HG03025 (cell line): ENCODE measurements around the gene KYNU.
"Not testable (repeated sequence)": the region's sequence is repeated elsewhere in the genome, so short reads cannot be mapped to it uniquely, and the experiment has no call there.

Experiments
- ATAC-seq: cut with Tn5 transposase; IDR thresholded peaks from one replicate; pipeline ENCODE4 v1.9.1; 2021; ENCODE audit warnings: mild to moderate bottlenecking, moderate library complexity; ENCODE audit not compliant: unreplicated experiment, low FRiP score

Gene KYNU

DNA sequence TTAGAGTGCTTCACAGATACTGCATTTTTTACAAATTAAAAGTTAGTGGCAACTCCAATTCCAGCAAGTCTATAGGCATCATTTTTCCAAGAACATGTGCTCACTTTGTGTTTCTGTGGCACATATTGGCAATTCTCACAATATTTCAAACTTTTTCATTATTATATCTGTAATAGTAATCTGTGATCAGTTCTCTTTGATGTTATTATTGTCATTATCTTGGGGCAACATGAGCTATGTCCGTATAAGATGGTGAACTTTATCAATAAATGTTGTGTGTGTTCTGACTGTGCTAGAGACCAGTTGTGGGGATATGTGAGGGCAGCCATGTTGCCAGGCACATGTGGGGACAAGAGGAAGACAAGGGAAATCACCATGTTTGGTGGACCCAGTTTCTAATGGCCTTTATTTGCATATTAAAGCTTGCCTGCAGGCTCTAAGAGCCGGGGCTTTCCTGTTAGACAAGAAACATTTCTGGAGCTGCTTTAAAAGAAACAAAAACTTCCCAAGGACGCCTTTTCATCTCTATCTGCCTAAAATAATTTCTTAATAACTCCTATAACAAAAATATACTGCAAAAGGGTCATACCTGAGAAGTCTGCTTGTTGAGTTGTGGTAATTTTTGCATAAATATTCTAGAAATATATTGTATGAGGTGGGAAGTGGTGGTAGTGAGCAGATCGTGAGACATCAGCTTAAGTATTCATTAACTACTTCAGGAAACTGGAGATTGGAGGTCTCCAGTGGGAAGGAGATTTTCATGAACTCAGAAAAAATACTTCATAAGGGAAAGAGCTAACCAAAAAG lies 37.2 kb downstream of the KYNU start:
- ATAC-seq = peak; percentile 97

DNA sequence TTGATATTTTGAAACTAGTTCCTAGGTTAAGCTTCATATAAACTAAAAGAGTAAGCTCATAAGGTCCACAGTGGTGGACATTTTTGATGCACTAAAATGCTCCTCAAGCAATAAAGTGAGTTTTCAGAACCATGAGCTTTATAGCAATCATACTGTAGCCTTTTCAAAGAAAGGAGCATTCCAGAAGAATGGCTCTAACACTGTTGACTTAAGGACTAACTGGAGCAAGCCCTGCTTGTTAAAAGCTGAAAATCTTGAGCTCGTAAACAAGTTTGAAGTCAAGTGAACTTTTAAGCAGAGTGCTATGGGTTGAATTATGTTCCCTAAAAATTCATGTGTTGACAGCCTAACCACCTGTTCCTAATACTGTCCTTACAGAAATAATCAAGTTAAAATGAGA lies 38.0 kb downstream of the KYNU start:
- no peak for ATAC-seq

DNA sequence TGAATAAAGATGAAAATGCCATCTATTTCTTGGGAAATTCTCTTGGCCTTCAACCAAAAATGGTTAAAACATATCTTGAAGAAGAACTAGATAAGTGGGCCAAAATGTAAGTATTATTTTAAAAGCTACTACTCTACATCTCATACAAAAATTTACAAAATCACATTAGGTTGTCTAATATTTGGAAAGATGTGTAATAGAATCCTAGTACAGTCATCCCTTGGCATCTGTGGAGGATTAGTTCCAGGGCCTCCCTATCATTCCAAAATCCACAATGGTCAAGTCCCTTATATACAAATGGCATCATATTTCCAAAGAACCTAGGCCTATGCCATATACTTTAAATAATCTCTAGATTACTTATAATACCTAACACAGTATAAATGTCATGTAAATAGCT lies 41.2 kb downstream of the KYNU start:
- ATAC-seq = no peak

DNA sequence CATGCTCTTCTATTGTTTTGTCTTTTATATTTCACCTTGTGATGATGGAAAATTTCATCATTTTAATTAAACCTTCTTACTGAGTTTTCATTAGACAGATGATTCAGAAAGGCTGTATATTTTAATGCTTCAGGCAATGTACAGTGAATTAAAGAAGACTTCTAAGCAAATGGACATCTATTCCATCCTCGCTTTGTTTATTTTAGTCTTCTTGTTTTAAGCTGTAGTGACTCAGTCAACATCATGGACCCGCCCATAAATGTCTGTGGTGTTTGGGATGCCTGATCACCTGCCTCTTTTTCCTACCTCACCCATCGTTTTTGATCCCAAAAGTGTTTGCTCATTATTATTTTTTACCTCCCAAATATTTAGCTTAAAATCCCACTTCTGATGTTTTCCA lies 43.1 kb downstream of the KYNU start:
- no peak for ATAC-seq

DNA sequence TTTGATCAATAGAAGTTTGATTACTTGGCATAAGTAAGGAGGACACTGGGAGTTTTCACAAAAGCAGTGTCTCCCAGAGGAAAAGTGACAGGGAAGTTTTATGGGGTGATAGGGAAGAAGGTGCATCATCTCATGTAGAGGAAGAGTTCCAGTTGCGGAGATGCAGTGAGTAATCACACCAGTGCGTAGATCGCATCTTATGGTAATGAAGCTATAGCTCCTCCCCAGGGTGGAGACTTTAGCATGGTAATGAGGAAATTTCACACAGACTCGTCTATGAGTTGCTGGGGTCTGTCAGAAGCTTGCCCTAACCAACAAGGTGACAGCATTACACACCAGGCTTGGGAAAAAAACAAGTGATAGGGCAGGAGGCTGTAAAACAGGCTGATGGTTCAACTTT lies 49.0 kb downstream of the KYNU start:
- ATAC-seq = no peak

DNA sequence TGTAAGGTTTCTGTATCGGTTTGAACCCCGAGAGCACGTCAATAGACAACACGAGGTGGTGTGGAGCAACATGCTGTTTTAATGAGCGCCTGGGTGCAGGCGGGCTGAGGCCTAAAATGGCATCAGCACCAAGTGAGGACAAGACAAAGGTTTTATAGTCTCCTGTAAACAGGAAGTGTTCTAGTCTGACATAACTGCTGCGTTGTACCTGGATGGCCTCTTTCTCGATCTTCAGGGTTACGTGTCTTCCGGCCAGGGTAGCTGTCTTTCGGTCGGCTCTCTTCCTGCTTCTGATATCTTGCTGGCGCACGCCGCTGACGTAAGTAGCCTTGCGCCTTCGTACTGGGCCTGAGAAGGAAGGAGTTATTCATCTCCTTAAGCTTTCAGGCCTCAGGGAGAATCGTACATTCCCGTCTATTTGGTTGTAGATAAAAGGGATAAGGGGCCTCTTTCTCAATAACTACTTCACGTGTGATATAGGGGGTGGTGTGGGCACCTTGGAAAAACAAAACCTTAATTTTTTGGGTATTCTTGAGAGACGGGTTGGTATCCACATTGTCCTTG lies 53.5 kb downstream of the KYNU start:
- no peak for ATAC-seq

DNA sequence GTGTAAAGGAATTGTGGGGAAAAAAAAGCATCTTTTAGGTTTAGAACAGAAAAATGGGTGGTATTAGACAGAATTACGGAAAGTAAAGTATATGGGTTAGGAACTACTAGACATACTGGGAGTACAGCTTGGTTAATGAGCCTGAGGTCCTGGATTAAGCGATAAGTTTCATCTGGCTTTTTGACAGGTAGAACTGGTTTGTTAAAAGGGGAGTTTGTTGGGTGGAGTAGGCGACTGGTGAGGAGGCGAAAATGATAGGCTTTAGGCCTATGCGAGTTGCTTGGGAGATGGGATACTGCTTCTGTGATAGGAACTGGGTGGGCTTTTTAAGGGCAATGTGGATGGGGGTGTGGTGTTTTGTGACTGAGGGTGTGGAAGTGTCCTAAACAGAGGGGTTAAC lies 56.5 kb downstream of the KYNU start:
- no peak for ATAC-seq

DNA sequence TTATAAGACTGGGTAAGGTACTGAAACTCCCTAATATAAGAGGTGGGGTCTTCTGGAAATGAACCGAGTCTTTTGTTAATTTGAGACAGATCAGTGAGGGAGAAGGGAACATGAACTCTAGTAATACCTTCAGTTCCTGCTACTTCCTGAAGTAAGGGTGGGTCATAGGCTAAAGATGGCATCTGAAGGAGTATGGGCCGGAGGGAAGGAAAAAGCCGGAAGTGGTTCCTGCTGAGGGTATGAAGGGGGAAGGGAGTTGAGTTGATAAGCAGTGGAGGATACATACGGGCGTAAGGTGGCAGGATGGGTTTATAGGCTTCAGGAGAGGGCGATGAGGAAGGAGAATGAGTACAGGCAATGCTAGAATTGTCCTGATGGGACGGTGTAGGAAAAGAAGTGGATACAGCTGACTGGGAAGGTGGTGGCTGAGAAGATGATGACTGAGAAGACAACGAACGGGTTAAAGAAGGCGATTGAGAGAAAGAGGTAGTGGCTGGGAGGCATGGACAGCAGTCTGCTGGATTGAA lies 58.2 kb downstream of the KYNU start:
- no peak for ATAC-seq

DNA sequence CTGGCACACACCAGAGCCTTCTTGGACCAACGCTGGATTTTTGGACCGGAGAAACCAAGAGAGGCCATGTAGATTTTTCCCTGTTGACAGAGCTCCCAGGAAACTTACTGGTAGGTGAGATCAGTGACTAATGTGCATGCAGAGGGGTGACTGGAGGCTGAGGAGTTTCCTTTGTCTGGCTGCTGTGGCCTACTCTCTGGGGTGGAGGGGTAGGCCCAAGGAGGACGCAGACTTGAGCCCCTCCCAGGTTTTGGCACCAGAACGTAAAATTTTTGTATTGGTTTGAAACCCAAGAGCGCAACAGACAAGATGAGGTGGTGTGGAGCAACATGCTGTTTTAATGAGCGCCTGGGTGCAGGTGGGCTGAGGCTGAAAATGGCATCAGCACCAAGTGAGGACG lies 59.2 kb downstream of the KYNU start:
- ATAC-seq = no peak

DNA sequence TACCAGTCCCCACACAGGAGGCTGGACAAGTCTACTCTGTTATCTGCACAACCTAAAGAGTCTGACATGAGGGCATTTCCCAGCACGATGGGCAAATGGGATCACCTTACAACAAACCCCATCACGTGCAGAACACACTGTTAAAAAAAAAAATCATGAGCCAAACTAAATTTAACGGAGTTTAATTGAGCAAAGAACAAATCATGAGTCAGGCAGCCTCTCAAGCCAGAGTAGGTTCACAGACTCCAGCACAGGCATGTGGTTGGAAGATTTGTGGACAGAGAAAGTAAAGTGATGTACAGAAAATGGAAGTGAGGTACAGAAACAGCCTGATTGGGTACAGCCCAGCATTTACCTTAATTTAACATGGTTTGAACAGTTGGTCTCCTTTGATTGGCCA lies 59.9 kb downstream of the KYNU start:
- ATAC-seq = no peak

DNA sequence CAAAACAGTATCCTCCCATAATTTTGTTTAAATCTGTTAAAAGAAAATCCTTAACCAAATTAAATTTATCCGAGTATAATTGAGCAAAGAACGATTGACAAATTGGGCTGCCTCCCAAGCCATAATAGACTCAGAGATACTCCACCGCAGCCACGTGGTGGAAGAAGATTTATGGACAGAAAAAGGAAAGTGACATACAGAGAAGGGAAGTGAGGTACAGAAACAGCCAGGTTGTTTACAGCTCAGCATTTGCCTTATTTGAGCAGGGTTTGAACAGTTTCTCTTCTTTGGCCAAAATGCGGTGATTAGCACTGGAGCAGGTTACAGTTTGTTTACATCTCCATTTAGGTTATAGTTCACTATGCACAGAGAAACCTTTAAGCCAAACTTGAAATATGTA lies 60.8 kb downstream of the KYNU start:
- no peak for ATAC-seq

DNA sequence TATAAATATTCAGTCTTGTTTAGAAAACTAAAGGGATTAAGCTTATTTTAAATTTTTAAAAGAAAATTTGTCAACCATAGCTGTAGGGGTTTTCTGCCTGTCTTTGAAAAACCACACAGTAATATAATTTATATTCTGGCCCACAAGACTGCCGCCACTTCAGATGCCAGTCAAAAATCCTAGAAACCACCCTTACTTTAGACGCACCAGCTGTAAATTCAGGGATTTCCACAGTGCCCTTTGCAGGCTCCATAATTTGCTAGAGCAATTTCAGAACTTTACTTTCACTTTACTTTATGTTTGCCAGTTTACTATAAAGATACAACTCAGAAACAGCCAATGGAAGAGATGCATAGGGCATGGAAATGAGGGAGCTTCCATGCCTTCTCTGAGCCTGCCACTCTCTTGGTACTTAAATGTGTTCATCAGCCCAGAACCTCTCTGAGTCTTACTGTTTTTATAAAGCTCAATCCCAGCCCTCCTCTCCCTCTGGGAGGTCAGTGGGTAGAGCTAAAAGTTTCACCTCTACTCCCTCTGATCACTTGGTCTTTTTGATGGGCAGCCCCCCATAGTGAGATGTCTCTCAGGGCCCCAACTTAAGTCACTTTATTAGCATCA lies 63.3 kb downstream of the KYNU start:
- ATAC-seq = no peak

DNA sequence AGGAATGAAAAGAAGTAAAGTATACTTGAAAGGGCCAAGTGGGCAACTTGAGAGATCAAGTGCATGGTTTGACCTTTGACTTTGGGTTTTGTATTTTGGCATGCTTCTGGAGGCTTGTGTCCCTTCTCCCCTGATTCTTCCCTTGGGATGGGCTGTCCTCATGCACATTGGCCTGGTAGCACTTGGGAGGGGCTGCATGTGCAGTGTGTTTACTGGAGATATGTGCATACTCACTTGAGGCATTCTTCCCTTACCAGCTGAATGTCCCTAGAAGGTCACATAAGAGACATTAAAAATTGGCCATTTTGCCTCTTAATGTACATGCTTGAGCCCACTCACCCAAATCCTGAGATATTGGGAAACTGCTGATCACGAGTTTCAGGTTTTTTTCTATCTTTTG lies 65.2 kb downstream of the KYNU start:
- ATAC-seq = no peak

DNA sequence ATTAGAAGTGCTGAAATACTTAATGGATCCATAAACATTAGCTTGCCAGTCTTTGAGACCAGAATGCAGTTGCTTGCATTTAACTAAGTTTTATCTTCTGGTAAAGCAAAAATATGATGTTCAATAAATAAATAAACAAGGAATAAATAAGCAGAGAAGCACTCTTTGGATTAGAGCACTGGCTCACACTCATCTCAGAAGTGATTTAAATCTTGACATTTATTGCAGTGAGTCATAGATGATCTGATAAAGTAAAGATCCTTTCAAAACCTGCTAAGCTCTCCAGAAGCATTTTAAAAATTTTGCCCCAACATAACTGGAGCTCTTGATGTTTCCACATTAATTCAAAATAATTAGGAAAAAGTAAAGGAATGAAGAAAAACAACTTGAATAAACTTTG lies 66.8 kb downstream of the KYNU start:
- no peak for ATAC-seq

DNA sequence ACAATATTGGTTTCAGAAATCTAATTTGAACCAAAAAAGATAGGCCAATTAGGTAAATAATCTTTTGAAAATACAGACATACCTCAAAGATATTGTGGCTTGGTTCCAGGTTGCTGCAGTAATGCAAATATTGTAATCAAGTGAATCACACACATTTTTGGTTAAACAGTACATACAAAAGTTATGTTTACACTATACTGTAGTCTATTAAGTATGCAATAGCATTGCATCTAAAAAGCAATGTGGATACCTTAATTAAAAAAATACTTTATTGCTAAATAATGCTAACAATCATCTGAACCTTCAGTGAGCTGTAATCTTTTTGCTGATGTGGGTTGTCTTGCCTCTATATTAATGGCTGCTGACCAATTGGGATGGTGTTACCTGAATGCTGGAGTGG lies 67.3 kb downstream of the KYNU start:
- no peak for ATAC-seq

DNA sequence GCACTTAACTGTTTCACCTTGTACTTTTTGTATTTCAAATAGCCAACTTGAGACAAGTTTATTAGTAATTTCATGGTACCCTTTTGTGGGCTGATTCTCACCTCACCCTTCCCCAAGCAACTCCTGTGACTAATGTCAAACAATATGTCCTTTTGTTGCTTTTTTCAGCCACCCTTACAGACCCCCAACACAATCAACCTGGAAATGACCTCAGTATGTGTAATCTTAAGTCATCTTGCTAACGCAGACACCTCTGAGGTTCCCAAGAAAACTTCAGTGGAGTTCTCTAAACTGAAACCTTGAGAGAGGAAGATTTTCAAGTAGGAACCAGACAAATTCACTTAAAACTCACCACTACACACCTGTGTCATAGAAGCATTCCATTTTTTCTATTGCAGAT lies 69.5 kb downstream of the KYNU start:
- ATAC-seq = no peak

DNA sequence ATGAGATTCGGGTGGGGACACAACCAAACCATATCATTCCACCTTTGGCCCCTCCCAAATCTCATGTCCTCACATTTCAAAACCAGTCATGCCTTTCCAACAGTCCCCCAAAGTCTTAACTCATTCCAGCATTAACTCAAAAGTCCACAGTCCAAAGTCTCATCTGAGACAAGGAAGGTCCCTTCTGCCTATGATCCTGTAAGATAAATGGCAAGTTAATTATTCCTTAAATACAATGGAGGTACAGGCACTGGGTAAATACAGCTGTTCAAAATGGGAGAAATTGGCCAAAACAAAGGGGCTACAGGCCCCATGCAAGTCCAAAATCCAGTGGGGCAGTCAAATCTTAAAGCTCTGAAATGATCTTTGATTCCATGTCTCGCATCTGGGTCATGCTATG lies 71.3 kb downstream of the KYNU start:
- not testable (repeated sequence) for ATAC-seq

DNA sequence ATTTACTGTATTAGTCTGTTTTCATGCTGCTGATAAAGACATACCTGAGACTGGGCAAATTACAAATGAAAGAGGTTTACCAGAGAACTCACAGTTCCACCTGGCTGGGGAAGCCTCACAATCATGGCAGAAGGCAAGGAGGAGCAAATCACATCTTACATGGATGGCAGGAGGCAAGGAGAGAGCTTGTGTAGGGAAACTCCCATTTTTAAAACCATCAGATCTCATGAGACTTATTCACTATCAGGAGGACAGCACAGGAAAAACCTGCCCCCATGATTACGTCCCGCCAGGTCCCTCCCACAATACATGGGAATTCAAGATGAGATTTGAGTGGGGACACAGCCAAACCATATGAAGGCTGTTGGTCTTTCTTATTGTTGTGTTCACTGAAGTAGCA lies 72.9 kb downstream of the KYNU start:
- ATAC-seq = not testable (repeated sequence)

DNA sequence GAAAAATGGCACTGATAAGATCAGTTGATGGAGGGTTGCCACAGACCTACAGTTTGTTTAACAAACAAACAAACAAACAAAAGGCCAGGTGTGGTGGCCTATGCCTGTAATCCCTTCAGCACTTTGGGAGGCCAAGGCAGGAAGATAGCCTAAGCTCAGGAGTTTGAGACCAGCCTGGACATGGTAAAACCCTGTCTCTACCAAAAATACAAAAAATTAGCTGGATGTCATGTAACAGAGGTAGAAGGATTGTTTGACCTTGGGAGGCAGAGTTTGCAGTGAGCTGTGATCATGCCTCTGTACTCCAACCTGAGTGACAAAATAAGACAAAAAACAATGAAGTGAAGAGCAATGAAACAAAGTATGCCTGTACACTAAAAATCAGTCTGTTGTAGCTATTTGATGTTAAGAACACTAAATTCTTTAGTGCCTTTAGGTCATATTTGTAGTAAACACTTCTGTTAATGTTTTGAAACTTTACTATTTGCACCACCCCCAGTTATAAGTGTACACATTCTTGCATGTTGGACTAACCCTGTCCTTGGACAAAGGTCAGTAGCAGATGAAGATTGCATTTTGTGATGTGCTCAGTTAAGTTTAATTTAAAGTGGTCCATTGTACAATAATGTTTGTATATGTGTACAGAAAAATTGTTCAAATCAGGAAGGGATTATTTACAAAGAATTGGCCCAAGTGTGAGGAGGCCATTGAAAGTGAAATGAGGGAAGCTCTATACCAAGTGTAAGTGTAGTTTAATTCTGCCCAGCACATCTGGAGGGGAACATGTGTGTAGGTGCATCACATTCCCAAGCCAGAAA lies 73.9 kb downstream of the KYNU start:
- no peak for ATAC-seq

DNA sequence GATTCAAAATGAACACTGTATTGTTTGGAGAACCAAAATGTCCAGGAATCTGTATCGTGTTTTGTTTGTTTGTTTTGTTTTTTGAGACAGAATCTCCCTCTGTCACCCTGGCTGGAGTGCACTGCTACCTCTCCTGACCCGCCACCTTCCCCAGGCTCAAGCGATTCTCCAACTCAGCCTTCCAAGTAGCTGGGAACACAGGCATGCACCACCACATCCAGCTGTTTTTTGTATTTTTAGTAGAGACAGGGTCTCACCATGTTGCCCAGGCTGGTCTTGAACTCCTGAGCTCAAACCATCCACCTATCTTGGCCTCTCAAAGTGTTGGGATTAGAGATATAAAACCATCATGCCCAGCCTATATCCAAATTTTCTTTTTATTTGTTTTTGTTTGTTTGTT lies 74.6 kb downstream of the KYNU start:
- no peak for ATAC-seq
